ENCODE results near the gene TUBG1. TPM values are rescaled to one million over a fixed set of nuclear protein-coding genes. Genes with fewer than 3 reads are reported as not detected.

Gene TUBG1
- 10 to 100 TPM; 21.8 to 56.6 (median 40.6) TPM for total RNA-seq

DNA sequence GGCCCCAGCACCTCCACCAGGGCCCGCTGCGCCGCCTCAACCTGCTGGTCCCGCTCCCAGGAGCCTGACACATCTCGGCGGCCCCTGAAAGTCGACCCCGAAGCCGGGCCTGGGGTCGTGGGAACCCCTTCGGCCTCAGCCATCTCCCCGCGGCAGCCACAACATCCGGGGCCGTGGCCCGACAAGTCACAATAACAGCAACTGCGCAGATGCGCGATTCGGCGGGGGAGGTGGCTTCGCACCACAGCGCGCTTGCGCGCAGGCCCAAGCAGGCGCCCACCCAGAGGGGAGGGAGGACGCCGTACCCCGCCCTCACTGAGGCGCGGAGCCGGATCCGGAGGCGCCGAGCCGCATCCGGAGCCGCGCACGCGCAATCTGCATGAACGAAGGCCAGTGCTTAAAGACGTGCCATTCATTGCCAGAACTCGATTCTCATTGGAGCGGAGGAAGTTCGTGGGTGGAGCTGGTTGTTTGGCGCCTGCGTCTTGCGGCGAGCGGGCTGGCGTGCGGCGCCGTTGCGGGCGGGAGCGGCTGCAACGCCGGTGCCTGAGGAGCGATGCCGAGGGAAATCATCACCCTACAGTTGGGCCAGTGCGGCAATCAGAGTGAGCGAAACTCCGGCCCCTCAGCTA is at the start of gene TUBG1, which contains the start of gene RETREG3:
TUBG1 (plus strand) TSS at position 502 of the 632 bp plus-strand sequence; CDS start at position 557, 55 bp downstream.
RETREG3 (minus strand) TSS at position 193 of the 632 bp plus-strand sequence; CDS start at position 143, 50 bp downstream.
- Histone ChIP-seq H3K27me3 (no peaks in the 10 kb centered on the region), H3K4me1 (peaks cover 6 to 53% (median 16%) of the 10 kb centered on the region in 3 donors), H3K27ac (peak within 1 kb of the TSS; percentile 58 to 95 (median 94)), H3K9me3 (no peaks in the 10 kb centered on the region), H3K4me3 (peak within 1 kb of the TSS; percentile 50 to 79), H3K36me3 (peaks cover 0 to 30% of the 10 kb centered on the region in 2 donors)
- TF ChIP-seq POLR2AphosphoS5 (IDR thresholded peaks at IDR 0.05), result peak; percentile 87
- TF ChIP-seq EP300 (IDR thresholded peaks at IDR 0.05), result no peak
- peak; percentile 78 to 80 for TF ChIP-seq POLR2A (IDR thresholded peaks at IDR 0.05)
- TF ChIP-seq, protein P1, sequence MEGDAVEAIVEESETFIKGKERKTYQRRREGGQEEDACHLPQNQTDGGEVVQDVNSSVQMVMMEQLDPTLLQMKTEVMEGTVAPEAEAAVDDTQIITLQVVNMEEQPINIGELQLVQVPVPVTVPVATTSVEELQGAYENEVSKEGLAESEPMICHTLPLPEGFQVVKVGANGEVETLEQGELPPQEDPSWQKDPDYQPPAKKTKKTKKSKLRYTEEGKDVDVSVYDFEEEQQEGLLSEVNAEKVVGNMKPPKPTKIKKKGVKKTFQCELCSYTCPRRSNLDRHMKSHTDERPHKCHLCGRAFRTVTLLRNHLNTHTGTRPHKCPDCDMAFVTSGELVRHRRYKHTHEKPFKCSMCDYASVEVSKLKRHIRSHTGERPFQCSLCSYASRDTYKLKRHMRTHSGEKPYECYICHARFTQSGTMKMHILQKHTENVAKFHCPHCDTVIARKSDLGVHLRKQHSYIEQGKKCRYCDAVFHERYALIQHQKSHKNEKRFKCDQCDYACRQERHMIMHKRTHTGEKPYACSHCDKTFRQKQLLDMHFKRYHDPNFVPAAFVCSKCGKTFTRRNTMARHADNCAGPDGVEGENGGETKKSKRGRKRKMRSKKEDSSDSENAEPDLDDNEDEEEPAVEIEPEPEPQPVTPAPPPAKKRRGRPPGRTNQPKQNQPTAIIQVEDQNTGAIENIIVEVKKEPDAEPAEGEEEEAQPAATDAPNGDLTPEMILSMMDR (IDR thresholded peaks at IDR 0.05), result peak in 3 of 4 experiments; percentile 52 to 59 (median 57)
- WGBS, 2 donors (ENCODE audit: low coverage in 1 of 2), result 0 to 1% methylated on average over 8 to 32 of the region's 66 CpGs
- peak; percentile 95 for ATAC-seq

DNA sequence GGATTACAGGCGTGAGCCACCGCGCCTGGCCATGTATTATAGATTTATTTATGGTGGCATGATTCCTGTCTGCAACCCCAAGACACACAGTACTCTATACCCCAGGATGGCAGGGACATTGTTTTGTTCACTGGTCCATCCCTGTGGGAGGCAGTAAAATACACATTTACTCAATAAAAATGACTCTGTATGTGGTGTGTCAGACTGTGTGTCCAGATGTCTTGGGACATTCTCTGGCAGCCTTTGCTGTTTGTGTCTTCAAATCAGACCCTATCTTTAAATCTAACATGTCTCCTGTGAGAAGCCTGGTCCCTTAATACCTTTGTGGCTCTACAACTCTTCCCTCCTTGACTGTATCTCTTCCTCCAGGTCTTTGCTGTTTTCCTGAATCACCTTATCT is 49.2 kb upstream of the TUBG1 start:
- WGBS, 2 donors (ENCODE audit: low coverage in 1 of 2), result 84% methylated on average over 3 of the region's 3 CpGs; no CpG with 5 or more reads in 1 of the 2 donors
- no peak for ATAC-seq
- TF ChIP-seq, protein P1 (IDR thresholded peaks at IDR 0.05), result no peak
- no peak for TF ChIP-seq POLR2A (IDR thresholded peaks at IDR 0.05)
- no peak for TF ChIP-seq EP300 (IDR thresholded peaks at IDR 0.05)
- no peak for TF ChIP-seq POLR2AphosphoS5 (IDR thresholded peaks at IDR 0.05)

DNA sequence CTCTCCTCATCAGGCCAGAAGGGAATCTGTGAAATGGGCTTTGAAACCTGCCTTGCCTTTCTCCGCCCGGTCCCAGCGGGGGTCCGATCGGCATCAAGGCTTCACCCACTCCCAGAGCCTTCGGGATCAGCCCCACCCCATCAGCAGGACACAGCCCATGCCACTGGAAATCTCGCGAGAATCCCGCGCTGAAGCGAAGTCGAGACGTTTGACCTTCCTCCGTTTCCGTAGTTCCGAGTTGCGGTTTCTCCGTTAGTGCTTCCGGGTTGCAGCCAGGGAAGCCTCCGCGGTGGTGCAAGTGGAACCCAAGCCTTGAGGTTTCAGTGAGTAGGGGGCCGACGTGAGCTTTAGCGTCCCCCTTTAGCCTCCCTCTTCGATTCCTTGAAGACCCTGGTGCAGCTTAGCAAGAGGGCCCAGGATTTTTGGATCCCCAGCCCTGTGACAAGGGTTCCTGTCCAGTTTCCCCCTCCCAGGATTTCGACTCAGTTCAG is 47.5 kb upstream of the TUBG1 start, which contains the start of gene COASY:
COASY (plus strand) TSS at position 252 of the 491 bp plus-strand sequence. CDS start 475 bp downstream, outside the sequence.
- H3K27ac ChIP-seq, result peak within 1 kb of the TSS; percentile 65 to 88 (median 86)
- no peaks in the 10 kb centered on the region for H3K27me3 ChIP-seq
- peak within 1 kb of the TSS; percentile 76 to 79 for H3K4me3 ChIP-seq
- H3K9me3 ChIP-seq, result no peaks in the 10 kb centered on the region
- TF ChIP-seq, protein P1 (IDR thresholded peaks at IDR 0.05), result no peak
- TF ChIP-seq POLR2A (IDR thresholded peaks at IDR 0.05) (peak; percentile 17 to 51), EP300 (IDR thresholded peaks at IDR 0.05) (no peak), POLR2AphosphoS5 (IDR thresholded peaks at IDR 0.05) (peak; percentile 91)
- H3K36me3 ChIP-seq, result peaks cover 0 to 28% of the 10 kb centered on the region in 2 donors
- 0% methylated on average over 5 of the region's 26 CpGs; no CpG with 5 or more reads in 1 of the 2 donors for WGBS, 2 donors (ENCODE audit: low coverage in 1 of 2)
- H3K4me1 ChIP-seq, result peaks cover 0 to 60% (median 29%) of the 10 kb centered on the region in 3 donors
- peak; percentile 81 for ATAC-seq

More for the DNA sequence above, 49.2 kb upstream of the TUBG1 start:
- Histone ChIP-seq H3K4me3 (no peak overlapping the region), H3K9me3 (no peaks in the 10 kb centered on the region), H3K36me3 (peaks cover 0 to 18% of the 10 kb centered on the region in 2 donors), H3K27ac (no peak overlapping the region), H3K27me3 (no peaks in the 10 kb centered on the region), H3K4me1 (peaks cover 0 to 59% (median 24%) of the 10 kb centered on the region in 3 donors)

DNA sequence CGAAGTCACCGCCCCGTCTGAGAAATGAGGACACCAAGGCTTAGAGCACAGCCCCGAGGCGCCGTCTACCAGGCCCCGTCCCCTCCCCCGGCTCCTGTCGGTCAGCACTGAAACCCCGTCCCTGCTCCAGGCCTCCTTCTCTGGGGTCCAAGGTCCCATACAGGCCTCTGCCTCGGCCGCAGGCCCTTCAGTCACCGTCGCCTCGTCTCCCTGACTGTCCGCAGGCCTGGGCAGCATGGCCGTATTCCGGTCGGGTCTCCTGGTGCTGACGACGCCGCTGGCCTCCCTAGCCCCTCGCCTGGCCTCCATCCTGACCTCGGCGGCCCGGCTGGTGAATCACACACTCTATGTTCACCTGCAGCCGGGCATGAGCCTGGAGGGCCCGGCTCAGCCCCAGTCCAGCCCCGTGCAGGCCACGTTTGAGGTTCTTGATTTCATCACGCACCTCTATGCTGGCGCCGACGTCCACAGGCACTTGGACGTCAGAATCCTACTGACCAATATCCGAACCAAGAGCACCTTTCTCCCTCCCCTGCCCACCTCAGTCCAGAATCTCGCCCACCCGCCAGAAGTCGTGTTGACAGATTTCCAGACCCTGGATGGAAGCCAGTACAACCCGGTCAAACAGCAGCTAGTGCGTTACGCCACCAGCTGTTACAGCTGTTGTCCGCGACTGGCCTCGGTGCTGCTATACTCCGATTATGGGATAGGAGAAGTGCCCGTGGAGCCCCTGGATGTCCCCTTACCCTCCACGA is 46.9 kb upstream of the TUBG1 start:
- Histone ChIP-seq H3K4me1 (peaks cover 0 to 62% (median 30%) of the 10 kb centered on the region in 3 donors), H3K4me3 (peak overlapping the region; percentile 76 to 79), H3K27ac (peak overlapping the region; percentile 65 to 88 (median 86)), H3K36me3 (peaks cover 0 to 28% of the 10 kb centered on the region in 2 donors), H3K9me3 (no peaks in the 10 kb centered on the region), H3K27me3 (no peaks in the 10 kb centered on the region)
- TF ChIP-seq EP300 (IDR thresholded peaks at IDR 0.05) (no peak), POLR2A (IDR thresholded peaks at IDR 0.05) (no peak), POLR2AphosphoS5 (IDR thresholded peaks at IDR 0.05) (no peak)
- TF ChIP-seq, protein P1 (IDR thresholded peaks at IDR 0.05), result no peak
- ATAC-seq, result no peak
- 20% methylated on average over 3 of the region's 48 CpGs; no CpG with 5 or more reads in 1 of the 2 donors for WGBS, 2 donors (ENCODE audit: low coverage in 1 of 2)
